RWPE1 (cell line): ENCODE measurements around the gene HOXB9.
A peak's percentile ranks its signal among the peaks of the same experiment; 100 is the strongest.

Source experiments
- CTCF ChIA-PET: fragments of 350-600 bp; sonication (Branson Sonifier 250); formaldehyde crosslinking; extraction: SDS; loops from one replicate; lab custom pipeline; 2021; lab: Yijun Ruan, JAX
- POLR2A ChIA-PET: fragments of 400-600 bp; formaldehyde crosslinking; extraction: SDS; loops from one replicate; lab custom pipeline; 2020; ENCODE audit warnings: antibody characterized with exemption; ENCODE audit not compliant: low non-redundant PET; lab: Yijun Ruan, JAX
- DNase-seq: peaks from one replicate; pipeline ENCODE4 v3.0.0; 2012; ENCODE audit warnings: low spot score
- H3K27ac ChIP-seq: fragments of 450-650 bp; 2 replicates; pipeline ENCODE4 v1.5.1; 2017
- CTCF ChIP-seq: fragments of 450-650 bp; conservative IDR thresholded peaks from 2 replicates; pipeline ENCODE4 v1.5.1; 2017; ENCODE audit warnings: low read depth, mild to moderate bottlenecking

The HOXB9 gene

GRCh38 chr17:48597778-48598631 is 28.2 kb downstream of the HOXB9 start:
- no peak for DNase-seq
- ChIA-PET CTCF (interaction anchor here (0.6 to 1.1 kb wide), 3 partner anchors 21 to 203 kb away, joined by 3 to 4 read pairs (median 3); no protein-coding TSS in a partner anchor), POLR2A (no interaction called here)
- peak overlapping the region; percentile 22 for H3K27ac ChIP-seq
- TF ChIP-seq CTCF = no peak

GRCh38 chr17:48597528-48597777 is 28.7 kb downstream of the HOXB9 start:
- H3K27ac ChIP-seq = peak overlapping the region; percentile 22
- no peak for TF ChIP-seq CTCF
- POLR2A ChIA-PET = no interaction called here
- no peak for DNase-seq
- CTCF ChIA-PET = no interaction called here

- no peak for DNase-seq
Measured at GRCh38 chr17:48596735-48597527, 29.2 kb downstream of the HOXB9 start.

GRCh38 chr17:48596000-48596734 is 30.0 kb downstream of the HOXB9 start:
- no peak overlapping the region for H3K27ac ChIP-seq
- POLR2A ChIA-PET = no interaction called here
- no peak for TF ChIP-seq CTCF
- no peak for DNase-seq
- CTCF ChIA-PET = interaction anchor here (0.5 to 0.7 kb wide), 2 partner anchors 13 to 598 kb away, joined by 3 to 9 read pairs; no protein-coding TSS in a partner anchor

More at GRCh38 chr17:48596735-48597527, 29.2 kb downstream of the HOXB9 start:
- no peak for TF ChIP-seq CTCF
- ChIA-PET POLR2A (no interaction called here), CTCF (interaction anchor here (0.5 to 0.7 kb wide), 3 partner anchors 14 to 599 kb away, joined by 3 to 9 read pairs (median 3); no protein-coding TSS in a partner anchor)
- peak overlapping the region; percentile 22; the same call in 1 of the 2 replicates for H3K27ac ChIP-seq

GRCh38 chr17:48595278-48595999 is 30.7 kb downstream of the HOXB9 start:
- no peak for TF ChIP-seq CTCF
- H3K27ac ChIP-seq = no peak overlapping the region
- ChIA-PET POLR2A (no interaction called here), CTCF (no interaction called here)
- DNase-seq = no peak
